Astrocyte (in vitro differentiated cells and primary cell): ENCODE data around the gene COA5. TPM values are rescaled to one million over a fixed set of nuclear protein-coding genes. Genes with fewer than 3 reads are reported as not detected.

Source experiments
- DNase-seq: peaks from one replicate; pipeline ENCODE4 v3.0.0-alpha.2; 2010; ENCODE audit warnings: low read depth
- FAIRE-seq: peaks from 2 replicates; lab custom pipeline; 2011; peaks lifted over from hg19 to GRCh38; lab: Jason Lieb, UNC
- H2AFZ ChIP-seq: 2 replicates; pipeline ENCODE4 v1.6.0; 2012; ENCODE audit warnings: low read depth, low read length, inconsistent platforms
- H3K27ac ChIP-seq: 2 replicates; pipeline ENCODE4 v1.5.1; 2011; ENCODE audit warnings: low read depth, low read length, inconsistent platforms
- H3K27me3 ChIP-seq: 2 replicates; pipeline ENCODE4 v1.6.0; 2011; ENCODE audit warnings: low read length, inconsistent platforms; ENCODE audit not compliant: insufficient read depth
- H3K36me3 ChIP-seq: 2 replicates; pipeline ENCODE4 v1.5.1; 2011; ENCODE audit warnings: low read length, inconsistent platforms; ENCODE audit not compliant: insufficient read depth
- H3K4me1 ChIP-seq: 2 replicates; pipeline ENCODE4 v1.5.1; 2011; ENCODE audit warnings: low read length, inconsistent platforms; ENCODE audit not compliant: insufficient read depth
- H3K4me2 ChIP-seq: 2 replicates; pipeline ENCODE4 v1.6.0; 2012; ENCODE audit warnings: low read length, inconsistent platforms
- H3K4me3 ChIP-seq: 2 replicates; pipeline ENCODE4 v1.5.1; 2011; ENCODE audit warnings: low read depth, mild to moderate bottlenecking, low read length, inconsistent platforms; ENCODE audit not compliant: insufficient read depth
- H3K79me2 ChIP-seq: 2 replicates; pipeline ENCODE4 v1.6.0; 2012; ENCODE audit warnings: mild to moderate bottlenecking, low read length, inconsistent platforms; ENCODE audit not compliant: insufficient read depth
- H3K9ac ChIP-seq: 2 replicates; pipeline ENCODE4 v1.6.0; 2012; ENCODE audit warnings: mild to moderate bottlenecking, low read length, inconsistent platforms
- H3K9me3 ChIP-seq: 2 replicates; pipeline ENCODE4 v1.5.1; 2012; ENCODE audit warnings: low read depth, mild to moderate bottlenecking, low read length, inconsistent platforms; ENCODE audit not compliant: insufficient read depth
- H4K20me1 ChIP-seq: 2 replicates; pipeline ENCODE4 v1.6.0; 2012; ENCODE audit warnings: low read length, inconsistent platforms; ENCODE audit not compliant: insufficient read depth
- H3K27ac Mint-ChIP-seq: one replicate; pipeline ENCODE4 v1.8.0; 2021; ENCODE audit warnings: mild to moderate bottlenecking, mixed read lengths; ENCODE audit not compliant: unreplicated experiment
- H3K27me3 Mint-ChIP-seq: one replicate; pipeline ENCODE4 v1.8.0; 2021; ENCODE audit warnings: low read depth, mixed read lengths; ENCODE audit not compliant: unreplicated experiment
- H3K36me3 Mint-ChIP-seq: one replicate; pipeline ENCODE4 v1.8.0; 2021; ENCODE audit warnings: low read depth, mixed read lengths; ENCODE audit not compliant: unreplicated experiment
- H3K4me1 Mint-ChIP-seq: one replicate; pipeline ENCODE4 v1.8.0; 2021; ENCODE audit warnings: low read depth, mixed read lengths; ENCODE audit not compliant: unreplicated experiment
- H3K4me3 Mint-ChIP-seq: one replicate; pipeline ENCODE4 v1.8.0; 2021; ENCODE audit warnings: mild to moderate bottlenecking, moderate library complexity, mixed read lengths; ENCODE audit not compliant: unreplicated experiment
- H3K9me3 Mint-ChIP-seq: one replicate; pipeline ENCODE4 v1.8.0; 2021; ENCODE audit warnings: mild to moderate bottlenecking, mixed read lengths; ENCODE audit not compliant: unreplicated experiment
- EZH2 ChIP-seq: IDR thresholded peaks from 2 replicates; pipeline ENCODE4 v1.6.1; 2012; ENCODE audit warnings: mild to moderate bottlenecking, low read length, inconsistent platforms; ENCODE audit not compliant: insufficient read depth
- total RNA-seq: library from RNA; stranded (reverse); gene quantifications from 2 replicates; pipeline ENCODE4 v1.2.1, GENCODE V29; 2021
- TF ChIP-seq, protein P1 (sequence below): IDR thresholded peaks from 2 replicates; pipeline ENCODE4 v1.5.1; 2011; ENCODE audit warnings: low read depth, mild to moderate bottlenecking, inconsistent platforms, low read length, moderate library complexity; ENCODE audit not compliant: insufficient read depth

Gene COA5
- total RNA-seq, 1 donor from 2014 or later: 19.8 TPM

DNA sequence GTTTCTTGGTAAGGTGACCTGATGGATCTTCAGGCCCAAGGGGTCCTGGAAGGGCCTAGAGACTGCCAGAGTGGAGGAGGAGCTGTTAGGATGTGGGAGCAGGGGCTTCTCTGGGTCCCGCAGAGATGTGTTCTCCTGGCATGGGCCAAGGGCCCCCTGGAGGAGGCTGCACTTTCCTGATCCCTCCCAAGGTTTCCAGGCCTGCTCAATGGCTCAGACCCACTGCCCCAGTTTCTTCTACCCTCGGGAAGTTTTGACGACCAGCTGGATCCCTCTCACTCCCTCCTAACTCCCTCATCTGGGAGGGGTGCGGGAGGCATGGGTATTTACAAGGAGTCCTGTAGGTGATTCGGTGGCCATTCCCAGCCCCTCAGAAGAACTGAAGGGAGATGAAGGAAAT is 36.1 kb downstream of the COA5 start:
- Histone ChIP-seq H2AFZ (no peak overlapping the region), H3K4me3 (no peak overlapping the region), H3K9ac (no peak overlapping the region), H3K4me1 (no peaks in the 10 kb centered on the region), H3K27me3 (no peaks in the 10 kb centered on the region), H4K20me1 (peaks cover 3% of the 10 kb centered on the region), H3K9me3 (no peaks in the 10 kb centered on the region), H3K36me3 (no peaks in the 10 kb centered on the region), H3K27ac (no peak overlapping the region), H3K4me2 (no peak overlapping the region), H3K79me2 (no peaks in the 10 kb centered on the region)
- peaks cover 3% of the 10 kb centered on the region for H3K4me1 Mint-ChIP-seq
- DNase-seq (no peak), FAIRE-seq (no peak)
- no peak for TF ChIP-seq EZH2
- TF ChIP-seq, protein P1, sequence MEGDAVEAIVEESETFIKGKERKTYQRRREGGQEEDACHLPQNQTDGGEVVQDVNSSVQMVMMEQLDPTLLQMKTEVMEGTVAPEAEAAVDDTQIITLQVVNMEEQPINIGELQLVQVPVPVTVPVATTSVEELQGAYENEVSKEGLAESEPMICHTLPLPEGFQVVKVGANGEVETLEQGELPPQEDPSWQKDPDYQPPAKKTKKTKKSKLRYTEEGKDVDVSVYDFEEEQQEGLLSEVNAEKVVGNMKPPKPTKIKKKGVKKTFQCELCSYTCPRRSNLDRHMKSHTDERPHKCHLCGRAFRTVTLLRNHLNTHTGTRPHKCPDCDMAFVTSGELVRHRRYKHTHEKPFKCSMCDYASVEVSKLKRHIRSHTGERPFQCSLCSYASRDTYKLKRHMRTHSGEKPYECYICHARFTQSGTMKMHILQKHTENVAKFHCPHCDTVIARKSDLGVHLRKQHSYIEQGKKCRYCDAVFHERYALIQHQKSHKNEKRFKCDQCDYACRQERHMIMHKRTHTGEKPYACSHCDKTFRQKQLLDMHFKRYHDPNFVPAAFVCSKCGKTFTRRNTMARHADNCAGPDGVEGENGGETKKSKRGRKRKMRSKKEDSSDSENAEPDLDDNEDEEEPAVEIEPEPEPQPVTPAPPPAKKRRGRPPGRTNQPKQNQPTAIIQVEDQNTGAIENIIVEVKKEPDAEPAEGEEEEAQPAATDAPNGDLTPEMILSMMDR: no peak
- no peaks in the 10 kb centered on the region for H3K9me3 Mint-ChIP-seq
- no peak overlapping the region for H3K4me3 Mint-ChIP-seq
- H3K27me3 Mint-ChIP-seq: no peaks in the 10 kb centered on the region
- no peak overlapping the region for H3K27ac Mint-ChIP-seq
- peaks cover 27% of the 10 kb centered on the region for H3K36me3 Mint-ChIP-seq

- Histone ChIP-seq H3K4me3 (no peak overlapping the region), H3K27me3 (no peaks in the 10 kb centered on the region), H3K4me1 (no peaks in the 10 kb centered on the region), H3K9me3 (no peaks in the 10 kb centered on the region), H3K27ac (no peak overlapping the region), H3K9ac (no peak overlapping the region), H2AFZ (no peak overlapping the region), H4K20me1 (peaks cover 3% of the 10 kb centered on the region), H3K4me2 (no peak overlapping the region), H3K36me3 (no peaks in the 10 kb centered on the region), H3K79me2 (no peaks in the 10 kb centered on the region)
- H3K27me3 Mint-ChIP-seq: peaks cover 4% of the 10 kb centered on the region
- FAIRE-seq (no peak), DNase-seq (no peak)
- H3K4me3 Mint-ChIP-seq: no peak overlapping the region
- H3K27ac Mint-ChIP-seq: no peak overlapping the region
- peaks cover 31% of the 10 kb centered on the region for H3K36me3 Mint-ChIP-seq
- H3K4me1 Mint-ChIP-seq: peaks cover 3% of the 10 kb centered on the region
- no peak for TF ChIP-seq EZH2
- TF ChIP-seq, protein P1: no peak
- H3K9me3 Mint-ChIP-seq: no peaks in the 10 kb centered on the region
Observed at GRCh38 chr2:98571796-98572195, 36.5 kb downstream of the COA5 start.

DNA sequence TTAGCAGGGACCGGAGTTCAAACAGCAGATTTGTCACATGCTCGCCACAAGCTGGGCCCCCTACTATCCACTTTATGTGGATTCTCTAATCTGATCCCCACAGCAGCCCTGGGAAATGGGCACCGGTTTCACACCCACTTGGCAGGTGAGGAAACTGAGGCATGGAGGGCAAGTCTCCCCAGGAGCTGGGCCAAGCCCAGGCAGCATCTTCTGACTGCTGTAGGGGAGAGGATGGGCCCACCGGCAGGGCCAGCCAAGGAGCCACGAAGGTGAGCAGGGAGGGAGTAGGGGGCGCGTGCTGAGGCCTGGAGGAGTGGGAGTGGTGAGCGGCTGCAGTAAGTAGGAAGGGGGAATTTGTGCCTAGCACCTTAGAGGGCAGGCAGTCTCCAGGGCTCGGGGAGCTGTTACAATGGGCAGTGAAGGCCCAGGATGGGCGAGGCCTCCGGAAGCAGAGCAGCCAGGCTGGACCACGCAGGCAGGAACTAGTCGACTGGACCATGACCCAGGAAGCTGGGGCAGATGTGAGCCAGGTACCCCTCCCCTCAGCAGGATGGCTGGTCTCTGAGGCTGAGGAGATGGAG is 37.1 kb downstream of the COA5 start:
- H3K4me1 ChIP-seq: no peaks in the 10 kb centered on the region
- no peaks in the 10 kb centered on the region for H3K27me3 ChIP-seq
- Mint-ChIP-seq H3K27me3 (peaks cover 4% of the 10 kb centered on the region), H3K36me3 (peaks cover 31% of the 10 kb centered on the region), H3K9me3 (no peaks in the 10 kb centered on the region), H3K4me1 (peaks cover 3% of the 10 kb centered on the region), H3K4me3 (no peak overlapping the region), H3K27ac (no peak overlapping the region)
- no peak overlapping the region for H3K9ac ChIP-seq
- H4K20me1 ChIP-seq: peaks cover 3% of the 10 kb centered on the region
- H2AFZ ChIP-seq: no peak overlapping the region
- DNase-seq (no peak), FAIRE-seq (no peak)
- no peak overlapping the region for H3K27ac ChIP-seq
- TF ChIP-seq, protein P1: no peak
- no peak for TF ChIP-seq EZH2
- no peaks in the 10 kb centered on the region for H3K79me2 ChIP-seq
- H3K4me3 ChIP-seq: no peak overlapping the region
- H3K4me2 ChIP-seq: no peak overlapping the region
- no peaks in the 10 kb centered on the region for H3K36me3 ChIP-seq
- H3K9me3 ChIP-seq: no peaks in the 10 kb centered on the region
